HepG2 (cell line): ENCODE data around the gene SREBF1. TPM values are rescaled to one million over a fixed set of nuclear protein-coding genes. Genes with fewer than 3 reads are reported as not detected.
A peak's percentile ranks its signal among the peaks of the same experiment; 100 is the strongest.

Experiments used
- ATF7-NPFF ChIP-seq: sonication (generic); formaldehyde crosslinking; IDR thresholded peaks from 2 replicates; pipeline ENCODE4 v1.8.1; 2023; ENCODE audit warnings: mild to moderate bottlenecking, low read depth, missing genetic modification reagents, moderate library complexity
- CBFB ChIP-seq: sonication (generic); formaldehyde crosslinking; IDR thresholded peaks from 2 replicates; pipeline ENCODE4 v1.4.0; 2020; ENCODE audit warnings: missing genetic modification reagents
- CBX5 ChIP-seq: sonication (generic); formaldehyde crosslinking; IDR thresholded peaks from 2 replicates; pipeline ENCODE4 v1.4.0; 2020; ENCODE audit warnings: missing genetic modification reagents, borderline replicate concordance
- DNMT3B ChIP-seq: conservative IDR thresholded peaks from 2 replicates; pipeline ENCODE4 v1.6.1; 2016; ENCODE audit warnings: missing biosample characterization, control low read depth
- FOXO4 ChIP-seq: sonication (generic); formaldehyde crosslinking; conservative IDR thresholded peaks from 2 replicates; pipeline ENCODE4 v1.8.1; 2023; ENCODE audit warnings: missing genetic modification reagents
- GMEB2 ChIP-seq: IDR thresholded peaks from 2 replicates; pipeline ENCODE4 v1.6.1; 2016; ENCODE audit warnings: missing biosample characterization, missing genetic modification reagents, low read depth
- HNRNPH1 ChIP-seq: fragments of 200-400 bp; formaldehyde crosslinking; optimal IDR thresholded peaks from 2 replicates; pipeline ENCODE3; 2017; ENCODE audit warnings: mild to moderate bottlenecking, low read depth, low read length
- NBN ChIP-seq: fragments of 450-650 bp; conservative IDR thresholded peaks from 2 replicates; pipeline ENCODE4 v1.6.1; 2017
- NFKBIZ ChIP-seq: IDR thresholded peaks from 2 replicates; pipeline ENCODE4 v1.6.1; 2018; ENCODE audit warnings: missing genetic modification reagents, missing compliant biosample characterization
- RBM39 ChIP-seq: fragments of 200-400 bp; formaldehyde crosslinking; IDR thresholded peaks from one replicate; pipeline ENCODE4 v1.6.1; 2018; ENCODE audit warnings: antibody characterized with exemption, mild to moderate bottlenecking, low read depth, low read length; ENCODE audit not compliant: poor library complexity, severe bottlenecking
- TBL1XR1 ChIP-seq: fragments of 150-350 bp; IDR thresholded peaks from 2 replicates; pipeline ENCODE4 v1.6.1; 2014; ENCODE audit warnings: borderline replicate concordance, low read length; ENCODE audit not compliant: partially characterized antibody
- ZC3H13 ChIP-seq: sonication (generic); formaldehyde crosslinking; IDR thresholded peaks from 2 replicates; pipeline ENCODE4 v1.8.1; 2023; ENCODE audit warnings: mild to moderate bottlenecking, missing genetic modification reagents, moderate library complexity
- ZNF263 ChIP-seq: sonication (generic); formaldehyde crosslinking; IDR thresholded peaks from 2 replicates; pipeline ENCODE4 v1.4.0; 2020; ENCODE audit warnings: missing genetic modification reagents
- ZNF460 ChIP-seq: sonication (generic); formaldehyde crosslinking; IDR thresholded peaks from 2 replicates; pipeline ENCODE4 v1.5.1; 2020; ENCODE audit warnings: missing genetic modification reagents, mild to moderate bottlenecking, borderline replicate concordance
- ZNF468 ChIP-seq: sonication (generic); formaldehyde crosslinking; IDR thresholded peaks from 2 replicates; pipeline ENCODE4 v1.8.0; 2022; ENCODE audit warnings: mild to moderate bottlenecking, moderate library complexity, missing genetic modification reagents
- ZNF564 ChIP-seq: sonication (generic); formaldehyde crosslinking; IDR thresholded peaks from 2 replicates; pipeline ENCODE4 v1.8.1; 2023; ENCODE audit warnings: mild to moderate bottlenecking, missing genetic modification reagents
- ZNF850 ChIP-seq: sonication (generic); formaldehyde crosslinking; conservative IDR thresholded peaks from 2 replicates; pipeline ENCODE4 v1.9.0; 2021; ENCODE audit warnings: mild to moderate bottlenecking, missing genetic modification reagents
- polyA plus RNA-seq, 8 experiments: library from polyadenylated mRNA; depleted of rRNA in 3 of 8; stranded (reverse) in 7 of 8; unstranded in 1 of 8; fragments of >200 nt; fragmentation: Illumina TruSeq in 4 of 8; extraction: Trizol in 4 of 8; gene quantifications; 2 replicates each; pipeline versions ENCODE4 v1.2.1 to v1.2.3, GENCODE V29; 2011 to 2016; ENCODE audit warnings: low read depth in 4 of 8, missing spikeins in 1 of 8, mixed read lengths in 1 of 8; ENCODE audit not compliant: insufficient read depth in 1 of 8
- total RNA-seq, 5 experiments: library from RNA; depleted of rRNA; stranded (reverse); fragments of >200 nt; fragmentation: Illumina TruSeq; extraction: Trizol; gene quantifications; 2 replicates each; pipeline ENCODE4 v1.2.3, GENCODE V29; 2016; ENCODE audit warnings: low read depth in 1 of 5
- TF ChIP-seq, protein P1 (sequence below): sonication (generic); formaldehyde crosslinking; IDR thresholded peaks from 2 replicates; pipeline ENCODE4 v1.8.1; 2022; ENCODE audit warnings: low read depth, mild to moderate bottlenecking, missing genetic modification reagents
- TF ChIP-seq, protein P2 (sequence below): sonication (generic); formaldehyde crosslinking; IDR thresholded peaks from 2 replicates; pipeline ENCODE4 v1.5.1; 2020; ENCODE audit warnings: mild to moderate bottlenecking, missing genetic modification reagents
- TF ChIP-seq, protein P3 (sequence below): sonication (generic); formaldehyde crosslinking; conservative IDR thresholded peaks from 2 replicates; pipeline ENCODE4 v1.5.0; 2020; ENCODE audit warnings: missing genetic modification reagents

Gene SREBF1
- total and polyA plus RNA-seq, 2 of the 13 experiments (the other 11 are each of a cell fraction or from before 2014, with no cell fraction given), result 34.3 to 38.0 TPM

DNA sequence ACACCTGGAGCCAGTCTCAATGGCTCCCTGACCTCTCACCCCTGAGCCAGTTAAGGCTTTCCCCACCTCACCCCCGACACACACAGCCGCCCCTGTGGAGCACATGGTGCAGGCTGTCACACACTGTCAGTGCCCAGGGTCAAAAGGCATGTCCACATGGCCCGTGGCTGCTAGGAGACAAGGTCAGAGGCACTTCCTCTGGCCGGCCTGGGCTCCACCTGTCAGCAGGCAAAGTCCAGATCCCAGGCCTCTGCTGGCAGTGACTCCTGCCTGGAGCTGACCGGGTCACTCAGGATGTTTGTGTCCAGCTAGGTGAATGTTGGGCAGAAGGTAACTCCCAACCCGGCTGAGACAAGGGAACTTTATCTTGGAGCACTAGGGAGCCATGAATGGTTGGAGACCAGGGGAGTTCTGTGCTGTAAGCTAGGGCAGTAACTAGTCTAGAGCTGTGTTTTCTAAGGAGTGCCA is 6.0 kb downstream of the SREBF1 start (continued):
- TF ChIP-seq NBN (no peak), HNRNPH1 (no peak), ZNF564 (no peak; the same call in 1 of the 2 replicates), ZNF460 (no peak), RBM39 (no peak), ZNF468 (no peak), TBL1XR1 (peak; percentile 65), ZNF263 (CRISPR knock-in tag) (peak; percentile 56; the same call in 1 of the 2 replicates), DNMT3B (no peak), CBFB (peak; percentile 77; the same call in 1 of the 2 replicates), ATF7-NPFF (CRISPR knock-in tag) (no peak), FOXO4 (CRISPR knock-in tag) (0 out of 2 replicates have a peak, but pooled peaks have one; percentile 78), GMEB2 (no peak), ZC3H13 (CRISPR knock-in tag) (0 out of 2 replicates have a peak, but pooled peaks have one; percentile 42), CBX5 (no peak; the same call in 1 of the 2 replicates), ZNF850 (no peak), NFKBIZ (CRISPR knock-in tag) (no peak)
- TF ChIP-seq, protein P1, sequence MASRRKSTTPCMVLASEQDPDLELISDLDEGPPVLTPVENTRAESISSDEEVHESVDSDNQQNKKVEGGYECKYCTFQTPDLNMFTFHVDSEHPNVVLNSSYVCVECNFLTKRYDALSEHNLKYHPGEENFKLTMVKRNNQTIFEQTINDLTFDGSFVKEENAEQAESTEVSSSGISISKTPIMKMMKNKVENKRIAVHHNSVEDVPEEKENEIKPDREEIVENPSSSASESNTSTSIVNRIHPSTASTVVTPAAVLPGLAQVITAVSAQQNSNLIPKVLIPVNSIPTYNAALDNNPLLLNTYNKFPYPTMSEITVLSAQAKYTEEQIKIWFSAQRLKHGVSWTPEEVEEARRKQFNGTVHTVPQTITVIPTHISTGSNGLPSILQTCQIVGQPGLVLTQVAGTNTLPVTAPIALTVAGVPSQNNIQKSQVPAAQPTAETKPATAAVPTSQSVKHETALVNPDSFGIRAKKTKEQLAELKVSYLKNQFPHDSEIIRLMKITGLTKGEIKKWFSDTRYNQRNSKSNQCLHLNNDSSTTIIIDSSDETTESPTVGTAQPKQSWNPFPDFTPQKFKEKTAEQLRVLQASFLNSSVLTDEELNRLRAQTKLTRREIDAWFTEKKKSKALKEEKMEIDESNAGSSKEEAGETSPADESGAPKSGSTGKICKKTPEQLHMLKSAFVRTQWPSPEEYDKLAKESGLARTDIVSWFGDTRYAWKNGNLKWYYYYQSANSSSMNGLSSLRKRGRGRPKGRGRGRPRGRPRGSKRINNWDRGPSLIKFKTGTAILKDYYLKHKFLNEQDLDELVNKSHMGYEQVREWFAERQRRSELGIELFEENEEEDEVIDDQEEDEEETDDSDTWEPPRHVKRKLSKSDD, result no peak
- TF ChIP-seq, protein P2, sequence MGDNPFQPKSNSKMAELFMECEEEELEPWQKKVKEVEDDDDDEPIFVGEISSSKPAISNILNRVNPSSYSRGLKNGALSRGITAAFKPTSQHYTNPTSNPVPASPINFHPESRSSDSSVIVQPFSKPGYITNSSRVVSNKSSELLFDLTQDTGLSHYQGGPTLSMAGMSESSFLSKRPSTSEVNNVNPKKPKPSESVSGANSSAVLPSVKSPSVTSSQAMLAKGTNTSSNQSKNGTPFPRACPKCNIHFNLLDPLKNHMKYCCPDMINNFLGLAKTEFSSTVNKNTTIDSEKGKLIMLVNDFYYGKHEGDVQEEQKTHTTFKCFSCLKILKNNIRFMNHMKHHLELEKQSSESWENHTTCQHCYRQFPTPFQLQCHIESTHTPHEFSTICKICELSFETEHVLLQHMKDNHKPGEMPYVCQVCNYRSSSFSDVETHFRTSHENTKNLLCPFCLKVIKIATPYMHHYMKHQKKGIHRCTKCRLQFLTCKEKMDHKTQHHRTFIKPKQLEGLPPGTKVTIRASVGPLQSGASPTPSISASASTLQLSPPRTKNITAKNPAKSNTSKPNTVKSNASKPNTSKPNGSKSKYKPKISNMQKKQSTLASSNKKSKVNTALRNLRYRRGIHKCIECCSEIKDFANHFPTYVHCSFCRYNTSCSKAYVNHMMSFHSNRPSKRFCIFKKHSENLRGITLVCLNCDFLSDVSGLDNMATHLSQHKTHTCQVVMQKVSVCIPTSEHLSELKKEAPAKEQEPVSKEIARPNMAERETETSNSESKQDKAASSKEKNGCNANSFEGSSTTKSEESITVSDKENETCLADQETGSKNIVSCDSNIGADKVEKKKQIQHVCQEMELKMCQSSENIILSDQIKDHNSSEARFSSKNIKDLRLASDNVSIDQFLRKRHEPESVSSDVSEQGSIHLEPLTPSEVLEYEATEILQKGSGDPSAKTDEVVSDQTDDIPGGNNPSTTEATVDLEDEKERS (CRISPR knock-in tag), result peak; percentile 78; the same call in 1 of the 2 replicates
- TF ChIP-seq, protein P3, sequence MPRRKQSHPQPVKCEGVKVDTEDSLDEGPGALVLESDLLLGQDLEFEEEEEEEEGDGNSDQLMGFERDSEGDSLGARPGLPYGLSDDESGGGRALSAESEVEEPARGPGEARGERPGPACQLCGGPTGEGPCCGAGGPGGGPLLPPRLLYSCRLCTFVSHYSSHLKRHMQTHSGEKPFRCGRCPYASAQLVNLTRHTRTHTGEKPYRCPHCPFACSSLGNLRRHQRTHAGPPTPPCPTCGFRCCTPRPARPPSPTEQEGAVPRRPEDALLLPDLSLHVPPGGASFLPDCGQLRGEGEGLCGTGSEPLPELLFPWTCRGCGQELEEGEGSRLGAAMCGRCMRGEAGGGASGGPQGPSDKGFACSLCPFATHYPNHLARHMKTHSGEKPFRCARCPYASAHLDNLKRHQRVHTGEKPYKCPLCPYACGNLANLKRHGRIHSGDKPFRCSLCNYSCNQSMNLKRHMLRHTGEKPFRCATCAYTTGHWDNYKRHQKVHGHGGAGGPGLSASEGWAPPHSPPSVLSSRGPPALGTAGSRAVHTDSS (CRISPR knock-in tag), result no peak
